ENCODE data around the gene CUX1.

The CUX1 gene

DNA sequence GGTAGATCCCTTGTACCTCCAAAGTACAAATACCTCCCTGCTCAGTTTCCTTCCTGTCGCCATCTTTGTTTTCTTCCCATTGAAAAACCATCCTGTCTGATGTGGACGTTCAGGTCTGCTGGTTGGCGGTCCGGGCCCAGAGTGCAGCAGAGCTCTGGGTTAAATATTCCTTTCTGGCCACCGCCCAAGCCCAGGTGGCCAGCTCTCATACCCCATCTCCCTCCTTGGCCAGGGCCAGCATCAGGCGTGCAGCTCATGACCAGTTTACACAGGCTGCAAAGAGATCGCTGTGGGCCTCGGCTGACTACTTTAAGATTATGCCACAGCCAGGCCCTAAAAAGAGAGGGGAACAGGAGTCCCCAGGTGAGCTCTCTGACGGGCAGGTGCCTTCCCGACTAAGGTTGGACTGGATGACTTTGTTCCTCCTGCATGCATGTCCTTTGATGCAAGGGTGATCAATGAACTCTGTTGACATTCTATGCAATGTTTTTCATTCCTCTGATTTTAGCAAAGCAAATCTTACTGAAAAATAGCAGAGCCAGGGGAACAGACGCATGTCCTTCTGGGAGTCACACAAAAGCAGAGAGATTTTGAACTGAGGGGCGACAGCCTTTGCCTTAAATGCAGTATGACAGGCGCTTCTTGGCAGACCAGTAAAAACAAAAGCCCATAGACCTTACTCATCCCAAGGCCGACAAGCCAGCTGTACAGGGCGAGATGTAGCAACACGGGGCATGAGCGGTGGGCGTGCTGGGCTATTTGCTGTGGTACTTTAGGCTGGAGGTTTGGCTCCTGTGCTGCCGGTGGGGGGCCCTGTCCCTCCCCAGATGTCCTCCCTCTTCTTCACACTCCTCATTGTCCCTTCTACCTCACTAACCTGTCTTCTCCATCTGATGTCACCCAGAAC, 435.9 kb downstream of the CUX1 start:
- DNase-seq (ENCODE audit: insufficient read length, low spot score) (no peak), FAIRE-seq (no peak)
- no peak for TF ChIP-seq SPI1 (IDR thresholded peaks at IDR 0.05; ENCODE audit: low read depth, low read length)
- TF ChIP-seq POU2F2 (IDR thresholded peaks at IDR 0.05; ENCODE audit: low read depth, low read length), result no peak
- no peak for TF ChIP-seq TAF1 (IDR thresholded peaks at IDR 0.05; ENCODE audit: low read depth, low read length)
- no peak for TF ChIP-seq POLR2AphosphoS5 (IDR thresholded peaks at IDR 0.05; ENCODE audit: low read depth, low read length)

DNA sequence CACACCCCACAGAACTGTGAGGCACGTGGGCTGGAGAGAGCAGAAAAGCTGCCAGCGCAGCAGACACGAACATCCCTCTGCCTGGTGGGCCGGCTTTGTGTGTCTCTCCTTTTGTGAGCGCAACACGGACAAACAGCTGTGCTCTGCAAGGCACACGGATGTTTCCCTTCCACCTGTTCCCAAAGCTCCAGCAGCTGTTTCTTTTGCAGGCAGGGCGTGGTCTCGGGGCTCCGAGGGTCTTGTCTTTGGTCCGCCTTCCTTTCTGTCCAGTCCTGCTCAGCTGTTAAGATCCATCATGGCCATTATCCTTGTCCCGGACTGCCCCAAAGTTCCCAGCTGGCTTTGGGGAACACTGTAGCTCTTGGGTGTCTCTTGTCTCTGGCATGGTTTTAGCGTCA, 436.5 kb downstream of the CUX1 start:
- FAIRE-seq (no peak), DNase-seq (ENCODE audit: insufficient read length, low spot score) (no peak)
- TF ChIP-seq POU2F2 (IDR thresholded peaks at IDR 0.05; ENCODE audit: low read depth, low read length) (no peak), TAF1 (IDR thresholded peaks at IDR 0.05; ENCODE audit: low read depth, low read length) (no peak), POLR2A (IDR thresholded peaks at IDR 0.05; ENCODE audit: low read depth, low read length) (no peak), POLR2AphosphoS5 (IDR thresholded peaks at IDR 0.05; ENCODE audit: low read depth, low read length) (no peak), SPI1 (IDR thresholded peaks at IDR 0.05; ENCODE audit: low read depth, low read length) (no peak), PAX5 (IDR thresholded peaks at IDR 0.05; ENCODE audit: insufficient read depth, low read length, severe bottlenecking) (no peak)

DNA sequence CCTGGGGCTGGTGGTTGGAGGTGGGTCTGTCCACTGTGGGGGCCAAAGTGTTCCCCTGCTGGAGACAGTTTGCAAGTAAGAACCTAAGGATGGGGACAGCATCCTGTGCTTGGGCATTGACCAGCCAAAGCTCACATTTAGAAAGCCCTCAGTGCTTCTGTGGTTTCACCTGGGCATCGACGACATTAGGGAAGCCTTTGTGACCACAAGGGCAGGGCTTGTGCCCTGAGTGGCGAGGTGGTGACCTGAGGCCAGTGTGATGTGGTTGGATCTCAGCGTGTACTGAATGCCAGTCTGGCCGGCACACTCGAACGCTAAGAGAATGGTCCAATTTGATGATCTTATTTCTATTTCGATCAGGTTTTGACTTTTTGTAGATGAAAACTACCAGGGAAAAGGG, 437.1 kb downstream of the CUX1 start:
- DNase-seq (ENCODE audit: insufficient read length, low spot score) (no peak), FAIRE-seq (no peak)
- TF ChIP-seq POU2F2 (IDR thresholded peaks at IDR 0.05; ENCODE audit: low read depth, low read length) (no peak), POLR2A (IDR thresholded peaks at IDR 0.05; ENCODE audit: low read depth, low read length) (no peak), SPI1 (IDR thresholded peaks at IDR 0.05; ENCODE audit: low read depth, low read length) (no peak)

DNA sequence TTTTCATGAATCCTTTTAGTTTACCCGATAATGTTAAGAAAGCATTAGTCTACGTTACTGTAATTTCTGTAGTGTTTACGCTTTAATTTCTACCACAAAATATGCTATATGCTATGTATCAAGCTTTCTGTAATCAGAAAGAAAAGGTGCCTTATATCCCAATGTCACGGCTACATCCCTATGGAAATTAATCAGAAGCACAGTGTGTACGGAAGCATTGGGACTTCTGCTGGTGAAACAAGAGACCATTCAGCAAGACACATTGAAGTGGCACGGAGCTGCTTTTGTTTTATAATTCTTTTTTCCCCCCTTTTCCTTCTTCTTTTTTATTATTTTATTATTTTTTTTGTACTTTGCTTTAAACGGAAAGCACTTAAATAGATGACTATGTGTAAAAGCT, 438.1 kb downstream of the CUX1 start:
- DNase-seq (ENCODE audit: insufficient read length, low spot score), result no peak
- TF ChIP-seq POLR2AphosphoS5 (IDR thresholded peaks at IDR 0.05; ENCODE audit: low read depth, low read length) (no peak), POU2F2 (IDR thresholded peaks at IDR 0.05; ENCODE audit: low read depth, low read length) (no peak), PAX5 (IDR thresholded peaks at IDR 0.05; ENCODE audit: insufficient read depth, low read length, severe bottlenecking) (no peak), SPI1 (IDR thresholded peaks at IDR 0.05; ENCODE audit: low read depth, low read length) (no peak), POLR2A (IDR thresholded peaks at IDR 0.05; ENCODE audit: low read depth, low read length) (no peak), TAF1 (IDR thresholded peaks at IDR 0.05; ENCODE audit: low read depth, low read length) (no peak)
- no peak for FAIRE-seq

DNA sequence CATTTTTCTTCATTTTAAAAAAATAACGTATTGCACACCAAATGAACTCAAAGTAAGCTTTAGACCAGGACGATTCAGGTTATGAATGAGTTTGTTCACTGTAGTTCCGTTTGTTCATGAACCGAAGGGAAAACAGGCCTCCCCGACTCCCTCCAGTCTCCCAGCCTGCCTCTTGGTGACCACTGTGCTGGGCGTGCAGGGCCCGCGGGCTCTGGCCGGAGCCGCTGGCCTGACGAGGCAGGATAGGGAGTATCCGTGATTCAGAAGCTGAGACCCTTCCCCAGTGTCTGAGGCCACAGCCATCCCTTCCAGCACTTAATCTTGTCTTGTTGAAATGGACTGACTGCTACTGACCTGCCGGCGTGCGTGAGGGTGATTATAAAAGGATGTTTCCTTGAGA, 438.5 kb downstream of the CUX1 start:
- FAIRE-seq, result no peak
- no peak for DNase-seq (ENCODE audit: insufficient read length, low spot score)

DNA sequence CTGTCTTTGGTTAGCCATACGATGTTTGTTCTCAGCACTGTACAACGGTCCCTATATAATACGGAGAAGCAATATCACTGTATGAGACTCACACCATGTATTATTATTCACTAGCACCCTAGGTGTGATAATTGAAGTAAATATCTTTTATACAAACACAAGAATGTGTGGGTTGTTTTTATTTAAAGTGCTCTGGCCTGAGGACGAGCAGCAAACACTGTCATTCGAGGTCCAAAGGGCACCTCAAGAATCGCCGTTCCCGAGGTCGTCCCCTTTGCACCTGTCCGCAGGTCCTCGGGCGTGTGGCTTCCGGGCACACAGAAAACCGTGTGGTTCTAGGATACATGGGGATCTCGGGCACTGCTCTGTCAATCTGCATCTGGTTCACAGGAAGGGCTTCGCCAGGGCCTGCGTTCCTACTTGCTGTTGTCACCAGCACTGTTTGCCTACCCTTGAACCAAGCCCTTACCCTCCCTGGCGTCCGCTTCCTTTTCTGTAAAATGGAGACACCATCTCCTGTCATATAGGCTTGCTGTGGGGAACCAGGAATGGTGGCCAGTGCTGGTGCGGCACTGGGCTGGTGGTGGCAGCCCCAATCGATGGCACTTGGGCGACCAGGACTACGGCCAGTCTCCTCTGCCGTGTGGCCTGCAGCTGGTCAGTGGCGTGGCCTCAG, 440.8 kb downstream of the CUX1 start:
- no peak for TF ChIP-seq POU2F2 (IDR thresholded peaks at IDR 0.05; ENCODE audit: low read depth, low read length)
- TF ChIP-seq PAX5 (IDR thresholded peaks at IDR 0.05; ENCODE audit: insufficient read depth, low read length, severe bottlenecking), result no peak
- no peak for TF ChIP-seq POLR2A (IDR thresholded peaks at IDR 0.05; ENCODE audit: low read depth, low read length)
- TF ChIP-seq TAF1 (IDR thresholded peaks at IDR 0.05; ENCODE audit: low read depth, low read length), result no peak
- no peak for TF ChIP-seq POLR2AphosphoS5 (IDR thresholded peaks at IDR 0.05; ENCODE audit: low read depth, low read length)
- TF ChIP-seq SPI1 (IDR thresholded peaks at IDR 0.05; ENCODE audit: low read depth, low read length), result no peak
- FAIRE-seq, result no peak
- no peak for DNase-seq (ENCODE audit: insufficient read length, low spot score)

More for the DNA sequence above, 438.5 kb downstream of the CUX1 start:
- TF ChIP-seq POLR2AphosphoS5 (IDR thresholded peaks at IDR 0.05; ENCODE audit: low read depth, low read length) (no peak), POLR2A (IDR thresholded peaks at IDR 0.05; ENCODE audit: low read depth, low read length) (no peak), POU2F2 (IDR thresholded peaks at IDR 0.05; ENCODE audit: low read depth, low read length) (no peak)

DNA sequence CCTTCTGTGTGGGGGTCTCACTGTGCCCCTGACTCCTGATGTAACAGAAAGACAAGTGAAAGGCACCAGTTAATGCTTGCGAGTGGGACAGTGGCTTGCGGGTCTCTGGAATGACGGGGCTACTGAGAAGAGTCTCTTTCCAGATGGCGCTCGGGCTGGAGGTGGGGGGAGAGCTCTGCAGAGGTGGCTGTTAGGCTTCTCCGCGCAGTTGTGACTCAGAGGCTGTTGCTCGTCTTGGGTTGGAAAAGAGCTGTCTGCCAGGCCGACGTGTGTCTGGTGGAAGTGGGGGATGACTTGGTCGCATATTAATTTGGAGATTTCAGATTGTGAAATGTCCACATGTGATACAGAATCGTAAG, 441.3 kb downstream of the CUX1 start:
- TF ChIP-seq POLR2A (IDR thresholded peaks at IDR 0.05; ENCODE audit: low read depth, low read length), result no peak
- no peak for TF ChIP-seq SPI1 (IDR thresholded peaks at IDR 0.05; ENCODE audit: low read depth, low read length)
- TF ChIP-seq POLR2AphosphoS5 (IDR thresholded peaks at IDR 0.05; ENCODE audit: low read depth, low read length), result no peak
- no peak for TF ChIP-seq POU2F2 (IDR thresholded peaks at IDR 0.05; ENCODE audit: low read depth, low read length)
- no peak for TF ChIP-seq PAX5 (IDR thresholded peaks at IDR 0.05; ENCODE audit: insufficient read depth, low read length, severe bottlenecking)
- no peak for TF ChIP-seq TAF1 (IDR thresholded peaks at IDR 0.05; ENCODE audit: low read depth, low read length)
- DNase-seq (ENCODE audit: insufficient read length, low spot score) (no peak), FAIRE-seq (no peak)

DNA sequence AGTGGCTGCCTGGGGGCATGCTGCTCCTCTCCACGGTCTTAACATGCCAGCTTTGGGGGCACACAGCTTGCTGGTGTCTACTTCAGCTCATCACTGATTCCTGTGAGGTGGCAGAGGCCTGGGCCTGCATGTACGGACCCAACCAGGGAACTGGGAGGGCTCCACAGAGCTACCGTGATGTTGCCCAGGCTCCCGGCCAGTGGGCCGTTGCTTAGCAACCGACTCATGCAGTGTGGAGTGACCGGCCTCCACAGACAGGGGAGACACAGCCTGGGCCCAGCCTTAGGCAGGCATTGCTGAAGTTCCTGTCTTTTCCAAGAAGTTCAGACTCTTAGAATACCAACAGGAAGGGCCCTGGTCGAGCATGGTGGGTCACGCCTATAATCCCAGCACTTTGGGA, 443.4 kb downstream of the CUX1 start:
- FAIRE-seq, result no peak
- TF ChIP-seq POU2F2 (IDR thresholded peaks at IDR 0.05; ENCODE audit: low read depth, low read length), result no peak
- no peak for TF ChIP-seq SPI1 (IDR thresholded peaks at IDR 0.05; ENCODE audit: low read depth, low read length)
- no peak for TF ChIP-seq TAF1 (IDR thresholded peaks at IDR 0.05; ENCODE audit: low read depth, low read length)
- TF ChIP-seq POLR2A (IDR thresholded peaks at IDR 0.05; ENCODE audit: low read depth, low read length), result no peak
- TF ChIP-seq POLR2AphosphoS5 (IDR thresholded peaks at IDR 0.05; ENCODE audit: low read depth, low read length), result no peak
- TF ChIP-seq PAX5 (IDR thresholded peaks at IDR 0.05; ENCODE audit: insufficient read depth, low read length, severe bottlenecking), result no peak
- DNase-seq (ENCODE audit: insufficient read length, low spot score), result no peak

DNA sequence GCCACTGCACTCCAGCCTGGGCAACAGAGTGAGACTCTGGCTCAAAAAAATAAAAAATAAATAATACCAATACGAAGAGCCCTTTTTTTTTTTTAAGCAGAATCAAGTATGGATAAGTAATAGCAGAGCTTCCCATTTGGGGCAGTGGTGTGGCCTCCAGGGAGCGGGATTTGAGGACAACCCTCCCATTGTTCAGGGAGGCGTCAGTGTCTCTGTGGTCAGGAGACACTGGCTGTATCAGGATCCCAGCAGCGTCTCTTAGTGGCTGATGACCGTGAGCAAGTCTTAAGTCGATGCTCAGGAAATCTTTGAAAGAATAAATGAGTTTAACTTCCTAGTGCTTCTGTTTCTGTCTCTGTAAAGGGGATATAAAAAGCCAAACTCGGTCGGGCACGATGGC, 444.0 kb downstream of the CUX1 start:
- no peak for DNase-seq (ENCODE audit: insufficient read length, low spot score)
- FAIRE-seq, result no peak
- TF ChIP-seq SPI1 (IDR thresholded peaks at IDR 0.05; ENCODE audit: low read depth, low read length) (no peak), POLR2A (IDR thresholded peaks at IDR 0.05; ENCODE audit: low read depth, low read length) (no peak), TAF1 (IDR thresholded peaks at IDR 0.05; ENCODE audit: low read depth, low read length) (no peak), POU2F2 (IDR thresholded peaks at IDR 0.05; ENCODE audit: low read depth, low read length) (no peak), POLR2AphosphoS5 (IDR thresholded peaks at IDR 0.05; ENCODE audit: low read depth, low read length) (no peak), PAX5 (IDR thresholded peaks at IDR 0.05; ENCODE audit: insufficient read depth, low read length, severe bottlenecking) (no peak)

Measured in GM12891 (cell line).